ENCODE measurements around the gene DCAF12.

DCAF12 gene

DNA sequence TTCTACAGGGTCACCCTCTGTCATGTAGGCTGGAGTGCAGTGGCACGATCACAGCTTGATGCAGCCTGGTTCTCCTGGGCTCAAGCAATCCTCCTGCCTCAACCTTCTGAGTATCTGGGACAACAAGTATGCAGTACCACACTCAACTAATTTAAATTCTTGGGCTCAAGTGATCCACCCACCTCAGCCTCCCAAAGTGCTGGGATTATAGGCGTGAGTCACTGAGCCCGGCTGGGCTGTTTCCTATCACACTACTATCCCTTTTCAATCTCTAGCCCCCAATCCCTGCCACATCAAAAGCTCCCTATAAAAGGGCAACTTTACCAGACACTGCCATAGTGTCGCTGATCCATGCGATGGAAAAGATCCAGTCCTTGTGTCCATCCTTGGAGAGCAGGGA is 20.4 kb downstream of the DCAF12 start:
- no peak for DNase-seq (ENCODE audit: low read depth)
- H3K4me3 ChIP-seq (ENCODE audit: control insufficient read depth, low read depth, low read length): no peak overlapping the region
- TF ChIP-seq, protein P1, sequence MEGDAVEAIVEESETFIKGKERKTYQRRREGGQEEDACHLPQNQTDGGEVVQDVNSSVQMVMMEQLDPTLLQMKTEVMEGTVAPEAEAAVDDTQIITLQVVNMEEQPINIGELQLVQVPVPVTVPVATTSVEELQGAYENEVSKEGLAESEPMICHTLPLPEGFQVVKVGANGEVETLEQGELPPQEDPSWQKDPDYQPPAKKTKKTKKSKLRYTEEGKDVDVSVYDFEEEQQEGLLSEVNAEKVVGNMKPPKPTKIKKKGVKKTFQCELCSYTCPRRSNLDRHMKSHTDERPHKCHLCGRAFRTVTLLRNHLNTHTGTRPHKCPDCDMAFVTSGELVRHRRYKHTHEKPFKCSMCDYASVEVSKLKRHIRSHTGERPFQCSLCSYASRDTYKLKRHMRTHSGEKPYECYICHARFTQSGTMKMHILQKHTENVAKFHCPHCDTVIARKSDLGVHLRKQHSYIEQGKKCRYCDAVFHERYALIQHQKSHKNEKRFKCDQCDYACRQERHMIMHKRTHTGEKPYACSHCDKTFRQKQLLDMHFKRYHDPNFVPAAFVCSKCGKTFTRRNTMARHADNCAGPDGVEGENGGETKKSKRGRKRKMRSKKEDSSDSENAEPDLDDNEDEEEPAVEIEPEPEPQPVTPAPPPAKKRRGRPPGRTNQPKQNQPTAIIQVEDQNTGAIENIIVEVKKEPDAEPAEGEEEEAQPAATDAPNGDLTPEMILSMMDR (conservative IDR thresholded peaks at IDR 0.05; ENCODE audit: control insufficient read depth, insufficient read depth, low read depth, low read length): no peak

DNA sequence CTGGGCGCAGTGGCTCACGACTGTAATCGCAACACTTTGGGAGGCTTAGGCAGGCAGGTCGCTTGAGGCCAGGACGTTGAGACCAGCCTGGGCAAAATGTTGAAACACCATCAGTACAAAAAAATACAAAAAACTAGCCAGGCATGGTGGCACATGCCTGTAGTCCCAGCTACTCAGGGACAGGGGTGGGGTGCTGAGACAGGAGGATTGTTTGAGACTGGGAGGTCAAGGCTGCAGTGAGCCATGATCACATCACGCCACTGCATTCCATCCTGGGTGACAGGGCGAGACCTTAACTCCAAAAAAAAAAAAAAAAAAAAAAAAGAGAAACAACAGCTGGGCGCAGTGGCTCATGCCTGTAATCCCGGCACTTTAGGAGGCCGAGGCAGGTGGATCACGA is 23.7 kb downstream of the DCAF12 start:
- TF ChIP-seq, protein P1 (conservative IDR thresholded peaks at IDR 0.05; ENCODE audit: control insufficient read depth, insufficient read depth, low read depth, low read length): no peak
- DNase-seq (ENCODE audit: low read depth): no peak
- no peak overlapping the region for H3K4me3 ChIP-seq (ENCODE audit: control insufficient read depth, low read depth, low read length)

DNA sequence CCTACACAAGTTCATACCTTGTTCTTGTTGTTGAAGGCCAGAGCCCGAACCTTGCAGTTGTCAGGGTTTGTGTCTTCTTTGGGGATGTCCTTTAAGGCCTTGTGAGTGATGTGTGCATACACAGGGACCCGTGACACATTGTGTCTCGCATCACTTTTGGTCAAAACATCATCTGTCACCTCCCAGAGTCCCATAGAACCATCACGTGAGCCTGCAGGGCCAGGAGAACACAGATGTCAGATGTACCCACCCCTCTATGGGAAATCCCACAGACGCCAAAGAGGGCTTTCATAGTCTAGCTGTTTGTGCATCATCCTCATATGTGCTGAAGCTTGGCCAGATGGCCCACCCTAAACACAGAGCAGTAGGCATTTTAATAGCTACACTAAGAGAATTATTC is 28.2 kb downstream of the DCAF12 start:
- TF ChIP-seq, protein P1 (conservative IDR thresholded peaks at IDR 0.05; ENCODE audit: control insufficient read depth, insufficient read depth, low read depth, low read length): no peak
- DNase-seq (ENCODE audit: low read depth): no peak
- H3K4me3 ChIP-seq (ENCODE audit: control insufficient read depth, low read depth, low read length): no peak overlapping the region

DNA sequence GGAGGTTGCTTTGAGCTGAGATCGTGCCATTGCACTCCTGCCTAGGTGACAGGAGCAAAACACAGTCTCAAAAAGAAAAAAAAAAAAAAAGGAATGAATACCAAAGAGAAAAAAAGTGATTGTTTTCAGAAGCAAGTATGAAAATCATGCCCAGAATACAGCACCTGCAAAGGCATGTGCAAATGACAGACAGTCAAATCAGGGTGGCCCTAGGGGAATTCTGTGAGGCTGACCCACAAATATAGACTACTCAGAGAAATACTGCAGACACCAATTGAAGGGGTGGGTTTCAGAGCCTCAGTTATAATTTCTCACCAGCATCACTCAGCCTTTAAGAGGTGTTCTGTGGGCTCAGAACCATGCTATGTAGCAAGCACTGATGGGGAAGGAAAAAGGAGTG is 28.6 kb downstream of the DCAF12 start:
- TF ChIP-seq, protein P1 (conservative IDR thresholded peaks at IDR 0.05; ENCODE audit: control insufficient read depth, insufficient read depth, low read depth, low read length): no peak
- no peak for DNase-seq (ENCODE audit: low read depth)
- no peak overlapping the region for H3K4me3 ChIP-seq (ENCODE audit: control insufficient read depth, low read depth, low read length)

DNA sequence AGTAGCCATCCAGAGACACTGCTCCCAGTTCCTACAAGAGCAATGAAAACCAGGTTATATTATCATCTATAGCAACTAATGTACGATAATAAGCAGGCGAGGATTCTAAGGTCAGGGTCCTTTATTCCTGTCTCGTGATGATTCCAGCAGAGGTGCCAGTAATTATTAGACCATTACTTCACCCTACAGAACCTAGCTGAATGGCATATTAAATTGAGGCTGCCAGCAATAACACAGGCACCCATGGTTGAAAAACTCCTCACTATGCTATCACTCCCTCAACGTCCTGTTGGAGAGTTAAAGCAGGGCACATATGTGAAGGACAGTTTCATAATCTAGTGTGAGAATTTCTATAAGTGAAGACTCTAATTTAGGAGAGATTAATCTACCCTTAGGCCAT is 29.7 kb downstream of the DCAF12 start:
- no peak for DNase-seq (ENCODE audit: low read depth)
- no peak overlapping the region for H3K4me3 ChIP-seq (ENCODE audit: control insufficient read depth, low read depth, low read length)
- TF ChIP-seq, protein P1 (conservative IDR thresholded peaks at IDR 0.05; ENCODE audit: control insufficient read depth, insufficient read depth, low read depth, low read length): no peak

DNA sequence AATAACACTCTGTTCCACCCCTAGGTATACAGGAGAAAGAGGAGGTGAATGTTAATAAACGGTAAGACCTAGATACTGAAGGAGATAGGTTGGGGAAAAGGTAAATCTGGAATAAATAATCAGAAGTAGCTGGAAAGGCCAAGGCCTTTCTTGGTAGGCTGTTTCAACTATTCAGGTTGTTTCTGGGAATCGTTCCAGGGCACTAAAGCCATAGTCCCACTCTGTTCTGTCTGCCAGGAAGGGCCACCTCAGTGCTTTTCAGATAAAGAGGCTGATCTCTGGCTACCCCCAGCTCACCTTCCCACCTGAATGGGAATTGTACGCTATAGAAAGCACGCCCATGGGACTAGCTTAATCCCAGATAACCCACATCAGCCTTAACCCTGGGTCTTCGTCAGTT is 32.9 kb downstream of the DCAF12 start:
- DNase-seq (ENCODE audit: low read depth): no peak
- no peak overlapping the region for H3K4me3 ChIP-seq (ENCODE audit: control insufficient read depth, low read depth, low read length)
- TF ChIP-seq, protein P1 (conservative IDR thresholded peaks at IDR 0.05; ENCODE audit: control insufficient read depth, insufficient read depth, low read depth, low read length): no peak

DNA sequence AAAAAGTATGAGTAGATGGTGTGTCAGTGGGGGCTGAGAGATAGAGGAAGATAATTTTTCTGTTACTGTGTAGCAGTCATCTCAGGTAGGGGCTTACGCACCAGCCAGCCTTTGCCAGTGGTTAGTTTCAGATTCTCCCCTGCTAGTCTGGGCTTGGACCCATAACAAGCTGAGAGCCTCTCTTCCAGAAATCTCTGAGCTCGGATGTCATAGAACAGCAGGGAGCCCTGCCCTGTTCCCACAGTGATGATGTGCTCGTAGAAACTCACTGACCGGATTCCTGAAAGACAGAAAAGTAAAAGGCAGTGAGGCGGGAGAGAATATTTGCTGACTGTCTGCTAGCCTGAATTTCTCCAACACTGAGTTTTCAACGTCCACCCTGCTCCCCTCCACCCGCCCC is 37.2 kb downstream of the DCAF12 start:
- no peak overlapping the region for H3K4me3 ChIP-seq (ENCODE audit: control insufficient read depth, low read depth, low read length)
- peak; percentile 31 for DNase-seq (ENCODE audit: low read depth)
- TF ChIP-seq, protein P1 (conservative IDR thresholded peaks at IDR 0.05; ENCODE audit: control insufficient read depth, insufficient read depth, low read depth, low read length): no peak
